Stomach (tissue), 9 donors: Measurements from ENCODE around the gene PACC1. TPM values are rescaled to one million over a fixed set of nuclear protein-coding genes. Genes with fewer than 3 reads are reported as not detected.

Source experiments
- DNase-seq, 2 donors: peaks; one replicate each; pipeline versions ENCODE4 v3.0.0 to v3.0.0-alpha.2; 2013 to 2019
- H3K27ac ChIP-seq, 5 donors: fragments of 200-600 bp in 4 of 5; sonication (generic) in 4 of 5; one replicate each; pipeline ENCODE4 v1.5.1; 2013 to 2019; ENCODE audit warnings: mild to moderate bottlenecking in 1 of 5, moderate library complexity in 1 of 5
- H3K27me3 ChIP-seq, 3 donors: fragments of 200-600 bp; sonication (generic); one replicate each; pipeline ENCODE4 v1.5.1; 2017 to 2019; ENCODE audit warnings: mixed run types in 1 of 3
- H3K36me3 ChIP-seq, 4 donors: fragments of 200-600 bp; sonication (generic); 1 replicate in 3 of 4; 2 replicates in 1 of 4; pipeline ENCODE4 v1.5.1; 2016 to 2019
- H3K4me1 ChIP-seq, 4 donors: fragments of 200-600 bp; sonication (generic); one replicate each; pipeline ENCODE4 v1.5.1; 2016 to 2019
- H3K4me3 ChIP-seq, 4 donors: fragments of 200-600 bp; sonication (generic) in 3 of 4; one replicate each; pipeline ENCODE4 v1.5.1; 2016 to 2019; ENCODE audit warnings: mild to moderate bottlenecking in 1 of 4
- H3K9me3 ChIP-seq, 4 donors: fragments of 200-600 bp; sonication (generic); one replicate each; pipeline ENCODE4 v1.5.1; 2016 to 2019
- CTCF ChIP-seq, 7 experiments: fragments of 450-650 bp in 4 of 7; fragments of 200-600 bp in 3 of 7; sonication (generic) in 3 of 7; IDR thresholded peaks; one replicate each; pipeline ENCODE4 v1.5.1; 2016 to 2019; ENCODE audit warnings: antibody characterized with exemption in 7 of 7, control low read depth in 2 of 7, mild to moderate bottlenecking in 1 of 7
- EP300 ChIP-seq: sonication (generic); formaldehyde crosslinking; IDR thresholded peaks from one replicate; pipeline ENCODE4 v1.6.1; 2017; ENCODE audit warnings: antibody characterized with exemption
- POLR2A ChIP-seq, 4 donors: fragments of 450-650 bp; IDR thresholded peaks; one replicate each; pipeline ENCODE4 v1.6.1; 2016; ENCODE audit warnings: antibody characterized with exemption in 4 of 4, control low read depth in 2 of 4, mild to moderate bottlenecking in 1 of 4, moderate library complexity in 1 of 4
- POLR2AphosphoS5 ChIP-seq, 3 donors: sonication (generic); formaldehyde crosslinking; IDR thresholded peaks; one replicate each; pipeline ENCODE4 v1.6.1; 2016; ENCODE audit warnings: antibody characterized with exemption in 3 of 3
- WGBS, 5 donors: extraction: QIAGEN DNeasy Blood & Tissue Kit in 3 of 5; methylation state at CpG; one replicate each; pipeline versions ENCODE4 v1.1.5 to v1.1.7; 2013 to 2018; 5-methylcytosine and 5-hydroxymethylcytosine counted together
- intact Hi-C: fragments of 100-400 bp; cut with DNase I; formaldehyde crosslinking; loops from one replicate; pipeline ENCODE4 v1.15.1; 2023; ENCODE audit warnings: low total_unique reads
- polyA plus RNA-seq, 3 donors: library from polyadenylated mRNA; stranded (reverse); fragments of 200-250 nt; gene quantifications; one replicate each; pipeline ENCODE4 v1.2.3, GENCODE V29; 2013
- total RNA-seq, 5 donors: library from RNA; depleted of rRNA; stranded (reverse); fragments of >200 nt; gene quantifications; one replicate each; pipeline versions ENCODE4 v1.1.0 to v1.2.3, GENCODE V29; 2014 to 2016
- donor health status: healthy with polysubstance abuse.
- donor health status: Bipolar disorder and iron deficiency.
- donor health status: healthy.

PACC1 gene
- total and polyA plus RNA-seq, 8 donors = 0.58 to 6.4 (median 2.0) TPM

- DNase-seq = no peak
- Histone ChIP-seq H3K9me3 (peaks cover 0 to 8% (median 0%) of the 10 kb centered on the region in 4 donors), H3K27me3 (no peaks in the 10 kb centered on the region), H3K4me1 (peaks cover 0 to 12% (median 10%) of the 10 kb centered on the region in 4 donors), H3K4me3 (no peak overlapping the region), H3K27ac (no peak overlapping the region), H3K36me3 (no peaks in the 10 kb centered on the region)
- intact Hi-C loops = no loop called here
- WGBS, 5 donors = 72 to 91% (median 91%) methylated on average over 9 of the region's 9 CpGs
- no peak for TF ChIP-seq CTCF (IDR thresholded peaks at IDR 0.05)
- TF ChIP-seq EP300 = no peak
- no peak for TF ChIP-seq POLR2A (IDR thresholded peaks at IDR 0.05)
- TF ChIP-seq POLR2AphosphoS5 (IDR thresholded peaks at IDR 0.05) = no peak
Measured at GRCh38 chr1:212460376-212460775, 45.7 kb upstream of the PACC1 start.

GRCh38 chr1:212459656-212460055 lies 45.0 kb upstream of the PACC1 start:
- peaks cover 0 to 12% (median 10%) of the 10 kb centered on the region in 4 donors for H3K4me1 ChIP-seq
- no peaks in the 10 kb centered on the region for H3K27me3 ChIP-seq
- no peak for DNase-seq
- no peak overlapping the region for H3K4me3 ChIP-seq
- WGBS, 5 donors = 62 to 84% (median 73%) methylated on average over 5 of the region's 5 CpGs
- intact Hi-C loops = loop anchor here (5.0 to 10.0 kb wide), 3 partner anchors 92 to 775 kb away; no protein-coding TSS in a partner anchor
- H3K36me3 ChIP-seq = no peaks in the 10 kb centered on the region
- peaks cover 0 to 8% (median 0%) of the 10 kb centered on the region in 4 donors for H3K9me3 ChIP-seq
- TF ChIP-seq EP300 (no peak), POLR2A (IDR thresholded peaks at IDR 0.05) (no peak), CTCF (IDR thresholded peaks at IDR 0.05) (no peak), POLR2AphosphoS5 (IDR thresholded peaks at IDR 0.05) (no peak)
- no peak overlapping the region for H3K27ac ChIP-seq

GRCh38 chr1:212458817-212459216 lies 44.1 kb upstream of the PACC1 start:
- Histone ChIP-seq H3K4me3 (no peak overlapping the region), H3K27me3 (no peaks in the 10 kb centered on the region), H3K27ac (no peak overlapping the region), H3K36me3 (no peaks in the 10 kb centered on the region), H3K9me3 (peaks cover 0 to 8% (median 0%) of the 10 kb centered on the region in 4 donors), H3K4me1 (peaks cover 0 to 12% (median 10%) of the 10 kb centered on the region in 4 donors)
- intact Hi-C loops = loop anchor here (5.0 to 10.0 kb wide), 3 partner anchors 92 to 774 kb away; no protein-coding TSS in a partner anchor
- TF ChIP-seq CTCF (IDR thresholded peaks at IDR 0.05) (no peak), POLR2AphosphoS5 (IDR thresholded peaks at IDR 0.05) (no peak), POLR2A (IDR thresholded peaks at IDR 0.05) (no peak), EP300 (no peak)
- WGBS, 5 donors = 30 to 54% (median 33%) methylated on average over 1 of the region's 1 CpG
- no peak for DNase-seq

- no peaks in the 10 kb centered on the region for H3K36me3 ChIP-seq
- H3K4me3 ChIP-seq = no peak overlapping the region
- peaks cover 5 to 19% (median 12%) of the 10 kb centered on the region in 4 donors for H3K4me1 ChIP-seq
- DNase-seq = peak; percentile 39 to 46
- 50 to 60% (median 55%) methylated on average over 8 of the region's 8 CpGs for WGBS, 5 donors
- H3K9me3 ChIP-seq = peaks cover 0 to 8% (median 0%) of the 10 kb centered on the region in 4 donors
- H3K27me3 ChIP-seq = no peaks in the 10 kb centered on the region
- H3K27ac ChIP-seq = no peak overlapping the region
- peak in 4 of 7 experiments; percentile 4 to 22 (median 18) for TF ChIP-seq CTCF (IDR thresholded peaks at IDR 0.05)
- TF ChIP-seq POLR2A (IDR thresholded peaks at IDR 0.05) = no peak
- no peak for TF ChIP-seq POLR2AphosphoS5 (IDR thresholded peaks at IDR 0.05)
- intact Hi-C loops = loop anchor here (5.0 to 10.0 kb wide), 3 partner anchors 91 to 773 kb away; no protein-coding TSS in a partner anchor
Measured at GRCh38 chr1:212457740-212458338, 43.2 kb upstream of the PACC1 start.
